Measurements from ENCODE around the gene ZNF423.

- TF ChIP-seq CTCF (conservative IDR thresholded peaks at IDR 0.05; ENCODE audit: low read depth, low read length) (no peak), EZH2 (IDR thresholded peaks at IDR 0.05; ENCODE audit: borderline replicate concordance, low read depth, low read length, poor library complexity, severe bottlenecking) (no peak)
Observed at GRCh38 chr16:49640581-49640980, 215.3 kb downstream of the ZNF423 start.
